Calu3 (cell line): ENCODE measurements around the gene CSPG4. TPM values are rescaled to one million over a fixed set of nuclear protein-coding genes. Genes with fewer than 3 reads are reported as not detected.
"Not testable (repeated sequence)": the region's sequence is repeated elsewhere in the genome, so short reads cannot be mapped to it uniquely, and the experiment has no call there.

Source experiments
- Bru-seq: library from RNA; stranded (reverse); fragments of 400-500 nt; gene quantifications from one replicate; lab custom pipeline; 2021; lab: Mats Ljungman, UMichigan
- BruChase-seq, 2 experiments: library from RNA; stranded (reverse); fragments of 400-500 nt; gene quantifications; one replicate each; lab custom pipeline; 2021; lab: Mats Ljungman, UMichigan
- BruUV-seq: library from RNA; stranded (reverse); fragments of 400-500 nt; replicated peaks from 2 replicates; lab custom pipeline; 2021; lab: Mats Ljungman, UMichigan
- CTCF ChIA-PET: fragments of 300-600 bp; sonication (Branson Sonifier 250); formaldehyde crosslinking; loops from one replicate; lab custom pipeline; 2022; ENCODE audit warnings: antibody characterized with exemption; lab: Charles Lee
- DNase-seq: peaks from one replicate; pipeline ENCODE4 v3.0.0; 2022
- H3K27ac Mint-ChIP-seq: one replicate; pipeline ENCODE4 v1.8.0; 2022; ENCODE audit warnings: mixed read lengths; ENCODE audit not compliant: unreplicated experiment
- H3K27me3 Mint-ChIP-seq: one replicate; pipeline ENCODE4 v1.8.0; 2022; ENCODE audit warnings: mixed read lengths; ENCODE audit not compliant: unreplicated experiment
- H3K36me3 Mint-ChIP-seq: one replicate; pipeline ENCODE4 v1.8.0; 2022; ENCODE audit warnings: mild to moderate bottlenecking, moderate library complexity, mixed read lengths; ENCODE audit not compliant: insufficient read depth, unreplicated experiment
- H3K4me1 Mint-ChIP-seq: one replicate; pipeline ENCODE4 v1.8.0; 2022; ENCODE audit warnings: mild to moderate bottlenecking, low read depth, mixed read lengths; ENCODE audit not compliant: unreplicated experiment
- H3K4me3 Mint-ChIP-seq: one replicate; pipeline ENCODE4 v1.8.0; 2022; ENCODE audit warnings: mild to moderate bottlenecking, low read depth, moderate library complexity, mixed read lengths; ENCODE audit not compliant: unreplicated experiment
- H3K9me3 Mint-ChIP-seq: one replicate; pipeline ENCODE4 v1.8.0; 2022; ENCODE audit warnings: low read depth, mixed read lengths; ENCODE audit not compliant: unreplicated experiment
- CTCF ChIP-seq: fragments of 200-600 bp; IDR thresholded peaks from one replicate; pipeline ENCODE4 v1.8.0; 2022; ENCODE audit warnings: antibody characterized with exemption; ENCODE audit not compliant: unreplicated experiment
- intact Hi-C: fragments of 100-400 bp; cut with micrococcal nuclease; formaldehyde crosslinking; loops from one replicate; pipeline ENCODE4 v1.10.0; 2022; ENCODE audit not compliant: unreplicated experiment
- long read RNA-seq: library from polyadenylated mRNA; stranded (forward); transcript quantifications from one replicate; pipeline ENCODE4 v2.0.0, GENCODE V29; 2022
- total RNA-seq: library from RNA; stranded (reverse); gene quantifications from 2 replicates; pipeline ENCODE4 v1.2.3, GENCODE V29; 2022

Gene CSPG4
- 0.05 TPM in 1 of 2 replicates, not detected in the other for total RNA-seq
- percentile 2 among the genes with signal in this experiment for Bru-seq, nascent RNA
- not detected for BruChase-seq, experiment 1, labeled RNA remaining after a 6-hour chase
- percentile 3 among the genes with signal in this experiment for BruChase-seq, experiment 2, labeled RNA remaining after a 2-hour chase
- long read RNA-seq, result 0 reads

- intact Hi-C loops, result no loop called here
- CTCF ChIA-PET, result interaction anchor here (0.6 to 2.1 kb wide), 4 partner anchors 8 to 261 kb away, joined by 3 to 5 read pairs (median 4); partner anchors contain the start of gene SIN3A
- H3K4me3 Mint-ChIP-seq, result no peak within 1 kb of the TSS
- TF ChIP-seq CTCF, result no peak
- H3K27me3 Mint-ChIP-seq, result peaks cover 26% of the 10 kb centered on the region
- no TSS peak for BruUV-seq
- no peaks in the 10 kb centered on the region for H3K4me1 Mint-ChIP-seq
- no peaks in the 10 kb centered on the region for H3K36me3 Mint-ChIP-seq
- peak; percentile 40 for DNase-seq
- H3K27ac Mint-ChIP-seq, result no peak within 1 kb of the TSS
- no peaks in the 10 kb centered on the region for H3K9me3 Mint-ChIP-seq
These were observed at the start of gene CSPG4 for GRCh38 chr15:75712668-75713337. Gene CSPG4, minus strand, starts transcription at chr15:75712848. Its CDS starts 93 bp downstream, at chr15:75712755.

- H3K27me3 Mint-ChIP-seq, intact Hi-C loops, H3K4me3 Mint-ChIP-seq, H3K27ac Mint-ChIP-seq, DNase-seq, BruUV-seq, H3K9me3 Mint-ChIP-seq: not testable (repeated sequence)
- Mint-ChIP-seq H3K36me3 (peaks cover 12% of the 10 kb centered on the region), H3K4me1 (peaks cover 29% of the 10 kb centered on the region)
- CTCF ChIA-PET, result interaction anchor here (0.6 to 1.0 kb wide), 2 partner anchors 24 to 1219 kb away, joined by 3 read pairs; no protein-coding TSS in a partner anchor
These were observed 49.7 kb upstream of the CSPG4 start for GRCh38 chr15:75762357-75762718.

- no peaks in the 10 kb centered on the region for H3K9me3 Mint-ChIP-seq
- CTCF ChIA-PET, result interaction anchor here (1.0 kb wide), 1 partner anchor 23 kb away, joined by 3 read pairs; no protein-coding TSS in a partner anchor
- TF ChIP-seq CTCF, result no peak
- H3K36me3 Mint-ChIP-seq, result peaks cover 12% of the 10 kb centered on the region
- DNase-seq, result no peak
- intact Hi-C loops, result no loop called here
- no peaks in the 10 kb centered on the region for H3K27me3 Mint-ChIP-seq
- peaks cover 29% of the 10 kb centered on the region for H3K4me1 Mint-ChIP-seq
- H3K4me3 Mint-ChIP-seq, result no peak overlapping the region
- no TSS peak for BruUV-seq
- no peak overlapping the region for H3K27ac Mint-ChIP-seq
These were observed 49.1 kb upstream of the CSPG4 start for GRCh38 chr15:75761446-75762356.

- CTCF ChIA-PET, result no interaction called here
- Mint-ChIP-seq H3K4me3 (no peak overlapping the region), H3K9me3 (no peaks in the 10 kb centered on the region), H3K27me3 (no peaks in the 10 kb centered on the region), H3K27ac (no peak overlapping the region), H3K4me1 (peaks cover 29% of the 10 kb centered on the region), H3K36me3 (peaks cover 12% of the 10 kb centered on the region)
- TF ChIP-seq CTCF, result no peak
- no peak for DNase-seq
- no TSS peak for BruUV-seq
- intact Hi-C loops, result no loop called here
These were observed 48.2 kb upstream of the CSPG4 start for GRCh38 chr15:75760704-75761435.

GRCh38 chr15:75760131-75760520 lies 47.5 kb upstream of the CSPG4 start:
- intact Hi-C loops, H3K4me3 Mint-ChIP-seq, DNase-seq, H3K27me3 Mint-ChIP-seq, H3K27ac Mint-ChIP-seq, H3K9me3 Mint-ChIP-seq, BruUV-seq, CTCF ChIA-PET: not testable (repeated sequence)
- Mint-ChIP-seq H3K36me3 (peaks cover 12% of the 10 kb centered on the region), H3K4me1 (peaks cover 29% of the 10 kb centered on the region)
